Fibroblast of skin of left quadriceps (primary cell): ENCODE measurements around the gene UBE2H.
A peak's percentile ranks its signal among the peaks of the same experiment; 100 is the strongest.
"Not testable (repeated sequence)": the region's sequence is repeated elsewhere in the genome, so short reads cannot be mapped to it uniquely, and the experiment has no call there.

ENCODE experiments used
- DNase-seq, 2 experiments: peaks; one replicate each; pipeline ENCODE4 v3.0.0-alpha.2; 2013; ENCODE audit warnings: low read depth in 2 of 2

UBE2H gene

GRCh38 chr7:129872054-129872453, 80.7 kb downstream of the UBE2H start:
- no peak for DNase-seq

GRCh38 chr7:129870668-129871067, 82.1 kb downstream of the UBE2H start:
- no peak for DNase-seq

- DNase-seq: no peak
Measured at GRCh38 chr7:129866251-129866650, 86.5 kb downstream of the UBE2H start.

DNA sequence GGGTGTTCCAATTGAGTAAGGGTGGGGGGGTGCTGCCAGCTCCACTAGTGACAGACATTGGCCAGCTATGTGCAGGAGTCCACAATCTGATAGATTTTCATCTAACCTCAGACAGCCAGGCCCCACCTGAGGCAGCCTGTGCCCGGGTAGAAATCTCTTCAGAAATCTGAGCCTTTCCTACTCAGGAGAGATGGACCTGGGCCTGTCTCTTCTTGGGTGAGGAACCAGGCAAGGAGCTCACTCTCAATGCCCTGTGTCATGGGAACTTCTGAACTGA, 86.9 kb downstream of the UBE2H start:
- DNase-seq: no peak

DNA sequence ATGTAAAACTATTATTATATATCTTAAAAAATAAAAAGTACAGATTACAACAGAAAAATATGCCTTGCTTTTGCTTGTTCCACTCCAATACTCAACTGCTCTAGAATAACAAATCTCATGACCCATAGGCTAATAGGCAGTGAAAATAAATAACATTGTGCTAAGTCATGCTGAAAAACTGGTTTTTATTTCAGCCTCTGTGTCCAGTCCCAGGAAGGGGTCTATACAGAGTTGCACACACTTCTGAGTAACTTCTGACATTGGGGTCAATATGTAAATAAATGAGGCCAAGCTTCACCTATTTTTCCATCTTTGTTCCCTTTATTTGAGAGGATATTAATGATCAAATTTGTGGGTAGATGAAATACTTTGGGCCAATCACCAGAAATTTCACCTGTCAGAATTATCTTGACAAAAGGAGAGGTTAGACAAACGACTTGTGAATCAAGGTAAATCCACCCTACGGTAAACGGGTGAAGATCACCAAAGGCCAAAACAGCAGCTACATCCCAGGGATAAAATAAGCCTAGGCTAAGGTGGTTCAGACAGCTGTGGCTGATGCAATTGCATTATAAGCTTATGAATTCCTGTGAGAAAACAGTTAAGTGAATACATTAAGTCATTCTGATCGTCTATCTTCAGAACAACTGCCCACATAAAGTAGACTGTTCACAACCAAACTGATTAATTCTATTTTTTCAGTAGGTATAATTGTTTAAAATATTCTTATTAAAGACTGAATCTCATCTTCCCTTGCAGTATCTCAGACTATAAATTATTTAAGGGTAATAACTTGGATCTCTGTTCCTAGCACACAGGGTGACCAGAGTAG, 87.5 kb downstream of the UBE2H start:
- DNase-seq: no peak

- DNase-seq: not testable (repeated sequence)
Measured at GRCh38 chr7:129864676-129865075, 88.1 kb downstream of the UBE2H start.

GRCh38 chr7:129864042-129864441, 88.7 kb downstream of the UBE2H start:
- DNase-seq: no peak

DNA sequence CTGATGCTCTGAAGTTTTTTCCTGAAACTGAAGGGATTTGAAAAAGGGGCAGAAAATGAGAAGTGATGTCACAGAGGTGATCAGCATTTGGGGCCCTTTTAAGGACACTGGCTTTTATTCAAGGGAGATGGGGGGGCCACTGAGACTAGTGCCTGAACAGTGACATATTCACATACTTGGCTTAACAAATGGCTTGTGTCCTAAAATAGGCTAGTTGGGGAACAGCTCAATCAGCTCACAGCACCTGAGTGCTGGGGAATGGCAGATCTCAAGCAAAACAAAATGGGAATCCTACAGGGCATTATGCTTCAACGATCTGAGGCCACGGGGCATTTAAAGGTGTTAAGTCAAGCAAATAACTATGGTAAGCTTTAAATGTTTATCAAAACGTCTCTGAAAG, 90.1 kb downstream of the UBE2H start:
- DNase-seq: no peak

- not testable (repeated sequence) for DNase-seq
Measured at GRCh38 chr7:129860784-129861183, 92.0 kb downstream of the UBE2H start.

- DNase-seq: no peak
Measured at GRCh38 chr7:129859183-129859582, 93.6 kb downstream of the UBE2H start.

DNA sequence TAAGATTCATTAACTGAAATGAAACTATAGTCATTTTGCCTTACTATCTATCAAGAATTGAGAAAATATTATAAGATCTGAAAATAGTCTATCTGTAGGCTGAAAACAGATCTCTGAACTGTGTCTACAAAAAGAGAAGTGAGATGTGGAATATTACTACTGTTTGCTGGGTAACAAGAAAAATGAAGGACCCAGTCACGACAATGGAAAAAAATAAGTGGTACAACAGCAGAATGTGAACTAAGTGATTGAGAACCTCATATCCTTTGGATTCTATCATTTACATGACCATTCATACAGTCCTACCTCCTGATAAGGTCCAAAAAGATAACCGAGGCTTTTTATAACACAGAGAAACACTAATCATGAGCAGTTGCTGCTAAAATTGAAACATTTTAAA, 94.3 kb downstream of the UBE2H start:
- DNase-seq: no peak

DNA sequence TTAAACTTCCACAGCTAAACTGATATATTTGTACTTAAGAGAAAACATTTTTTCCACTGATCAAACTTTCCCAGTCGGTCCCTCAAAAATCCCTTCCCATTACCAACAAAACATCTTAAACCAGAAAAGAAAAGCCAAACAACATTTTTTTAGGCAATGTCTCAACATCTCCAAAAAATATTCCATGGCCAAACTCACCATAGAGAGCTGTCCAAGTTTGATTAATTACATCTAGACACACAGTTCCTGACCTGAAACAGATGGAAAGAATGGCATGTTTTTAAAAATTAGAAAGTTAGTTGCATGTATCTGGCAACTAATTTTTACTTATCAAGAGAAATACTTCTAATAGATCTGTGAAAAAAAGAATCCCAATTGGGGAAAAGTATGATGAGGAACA, 95.4 kb downstream of the UBE2H start:
- DNase-seq: no peak

DNA sequence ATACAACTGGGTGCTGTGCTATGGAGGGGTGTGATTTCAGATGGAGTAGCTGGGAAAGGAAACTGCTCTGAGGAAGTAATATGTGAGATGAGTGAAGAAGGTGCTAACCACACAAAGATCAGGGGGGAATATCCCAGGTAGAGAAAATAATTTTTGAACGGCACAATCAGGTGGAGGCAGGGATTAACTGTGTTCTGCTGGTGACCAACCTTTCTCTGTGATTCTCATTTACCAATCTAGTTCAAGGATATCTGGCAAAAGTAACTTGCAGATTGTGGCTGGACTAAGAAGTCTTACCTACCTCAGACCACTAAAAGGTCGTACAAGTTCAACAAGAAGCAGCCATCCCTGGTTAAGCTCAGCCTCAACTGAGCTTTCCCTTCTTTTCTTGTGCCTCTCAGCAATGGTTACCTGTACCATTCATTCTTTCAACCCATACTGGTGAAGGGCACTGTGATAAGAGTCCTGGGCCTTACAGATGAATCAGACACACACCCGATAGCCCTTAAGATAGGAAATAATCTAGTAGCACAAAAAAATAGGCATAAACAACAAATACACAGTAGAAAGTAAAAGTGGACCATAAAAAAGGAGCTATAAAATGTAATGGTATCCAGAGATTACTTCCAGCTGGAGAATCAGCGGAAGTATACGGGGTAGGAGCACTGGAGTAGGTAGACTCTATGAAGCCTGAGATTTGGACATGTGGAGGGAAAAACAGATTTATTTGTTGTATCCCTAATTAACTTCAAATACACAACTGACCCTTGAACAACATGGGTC, 96.6 kb downstream of the UBE2H start:
- DNase-seq: no peak

GRCh38 chr7:129855234-129855673, 97.5 kb downstream of the UBE2H start:
- DNase-seq: peak; percentile 98 to 99

GRCh38 chr7:129854401-129854800, 98.4 kb downstream of the UBE2H start:
- no peak for DNase-seq

DNA sequence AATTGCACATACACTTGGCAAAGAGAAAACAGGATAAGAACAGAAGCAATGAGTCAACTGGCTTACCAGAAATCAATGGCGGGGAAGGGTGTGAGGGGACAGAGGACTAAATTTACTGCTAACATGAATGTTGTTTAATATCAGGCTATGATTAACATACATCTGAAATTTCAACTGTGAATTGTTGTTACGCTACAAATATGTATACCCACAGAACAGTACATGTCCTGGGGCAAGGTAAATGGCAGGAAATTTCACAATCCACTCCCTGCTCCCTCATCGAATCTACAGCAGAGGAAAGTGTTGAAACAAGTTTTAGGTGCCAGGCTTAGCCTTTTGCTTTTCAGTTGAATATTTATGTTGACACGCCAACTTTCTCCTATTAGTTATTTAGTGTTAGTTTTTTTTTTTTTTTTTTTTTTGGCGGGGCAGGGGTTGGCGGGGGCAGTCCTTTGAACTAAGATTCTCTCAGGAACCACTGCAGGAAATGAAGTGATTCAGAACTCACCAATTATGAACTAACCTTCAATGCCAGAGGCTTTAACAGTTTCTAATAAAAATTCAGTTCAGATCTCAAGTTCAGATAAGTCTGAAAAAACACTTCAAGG, 99.0 kb downstream of the UBE2H start:
- DNase-seq: no peak

- no peak for DNase-seq
Measured at GRCh38 chr7:129851809-129852208, 101.0 kb downstream of the UBE2H start.

DNA sequence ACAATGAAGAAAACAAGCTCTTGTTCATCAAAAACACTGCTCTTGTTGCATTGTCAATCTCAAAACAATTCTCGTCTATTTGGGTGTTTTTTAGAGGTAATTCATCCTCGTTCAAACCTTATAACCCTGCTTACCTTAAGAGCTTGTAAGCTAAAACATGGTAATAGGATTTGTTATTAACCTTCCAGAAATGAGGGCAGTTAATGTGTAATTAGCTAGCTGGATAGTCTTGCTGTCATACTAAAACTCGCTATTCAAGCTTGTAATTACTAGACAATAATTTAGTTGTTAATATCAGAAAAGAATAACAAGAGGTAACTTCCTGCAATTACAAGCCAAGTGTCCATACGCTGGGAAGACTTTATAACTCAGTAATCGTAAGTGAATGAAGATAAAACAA, 101.6 kb downstream of the UBE2H start:
- DNase-seq: no peak

DNA sequence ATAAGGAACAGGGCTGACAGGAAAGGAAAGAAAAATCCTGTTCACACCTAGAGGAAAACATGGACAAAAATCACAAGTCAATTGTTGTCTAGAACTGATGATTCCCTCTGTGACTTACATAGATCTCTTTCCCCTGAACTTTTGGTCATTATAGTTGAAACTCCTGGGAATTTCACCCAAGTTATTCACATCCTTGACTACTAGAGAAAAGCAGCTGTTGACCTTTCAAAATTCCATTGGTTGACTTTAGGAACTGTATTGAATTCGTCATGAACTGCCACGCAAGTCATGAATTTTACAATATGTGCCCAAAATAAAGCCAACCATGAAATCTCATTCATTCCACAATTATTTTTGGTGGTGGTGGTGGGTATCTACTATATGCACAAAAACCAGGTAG, 104.3 kb downstream of the UBE2H start:
- DNase-seq: no peak

GRCh38 chr7:129845972-129846327, 106.8 kb downstream of the UBE2H start:
- DNase-seq: peak; percentile 46 to 47

- DNase-seq: peak in 1 of 2 experiments; percentile 45
Measured at GRCh38 chr7:129845178-129845971, 107.4 kb downstream of the UBE2H start.
